ENCODE data around the gene MACROD2. TPM values are rescaled to one million over a fixed set of nuclear protein-coding genes. Genes with fewer than 3 reads are reported as not detected.

MACROD2 gene
- total RNA-seq, 1 donor from 2014 or later, result not detected

GRCh38 chr20:14633507-14633906, 638.2 kb downstream of the MACROD2 start:
- intact Hi-C loops (cut with micrococcal nuclease), result no loop called here

GRCh38 chr20:14634665-14635064, 639.3 kb downstream of the MACROD2 start:
- intact Hi-C loops (cut with micrococcal nuclease), result no loop called here

GRCh38 chr20:14637441-14637840, 642.1 kb downstream of the MACROD2 start:
- intact Hi-C loops (cut with micrococcal nuclease), result no loop called here

- intact Hi-C loops (cut with micrococcal nuclease), result no loop called here
These were observed 647.8 kb downstream of the MACROD2 start for GRCh38 chr20:14643146-14643545.

- intact Hi-C loops (cut with micrococcal nuclease), result no loop called here
These were observed 648.2 kb downstream of the MACROD2 start for GRCh38 chr20:14643556-14643955.

GRCh38 chr20:14644306-14645097, 649.2 kb downstream of the MACROD2 start:
- intact Hi-C loops (cut with micrococcal nuclease), result no loop called here

GRCh38 chr20:14647016-14647415, 651.7 kb downstream of the MACROD2 start:
- intact Hi-C loops (cut with micrococcal nuclease), result no loop called here

GRCh38 chr20:14649662-14650061, 654.3 kb downstream of the MACROD2 start:
- intact Hi-C loops (cut with micrococcal nuclease), result no loop called here

- intact Hi-C loops (cut with micrococcal nuclease), result no loop called here
These were observed 662.1 kb downstream of the MACROD2 start for GRCh38 chr20:14657266-14658005.

GRCh38 chr20:14664101-14664500, 668.8 kb downstream of the MACROD2 start:
- intact Hi-C loops (cut with micrococcal nuclease), result no loop called here

GRCh38 chr20:14666696-14667095, 671.4 kb downstream of the MACROD2 start:
- intact Hi-C loops (cut with micrococcal nuclease), result no loop called here

- intact Hi-C loops (cut with micrococcal nuclease), result no loop called here
These were observed 671.9 kb downstream of the MACROD2 start for GRCh38 chr20:14667226-14667625.

- intact Hi-C loops (cut with micrococcal nuclease), result no loop called here
These were observed 676.8 kb downstream of the MACROD2 start for GRCh38 chr20:14672066-14672465.

- intact Hi-C loops (cut with micrococcal nuclease), result no loop called here
These were observed 677.8 kb downstream of the MACROD2 start for GRCh38 chr20:14673164-14673563.

GRCh38 chr20:14677455-14677854, 682.1 kb downstream of the MACROD2 start:
- intact Hi-C loops (cut with micrococcal nuclease), result no loop called here

- intact Hi-C loops (cut with micrococcal nuclease), result no loop called here
These were observed 689.9 kb downstream of the MACROD2 start for GRCh38 chr20:14685183-14685582.

- intact Hi-C loops (cut with micrococcal nuclease), result no loop called here
These were observed 692.0 kb downstream of the MACROD2 start for GRCh38 chr20:14687313-14687712.

GRCh38 chr20:14688005-14688404, 692.7 kb downstream of the MACROD2 start:
- intact Hi-C loops (cut with micrococcal nuclease), result no loop called here

- intact Hi-C loops (cut with micrococcal nuclease), result no loop called here
These were observed 696.7 kb downstream of the MACROD2 start for GRCh38 chr20:14691994-14692393.

- intact Hi-C loops (cut with micrococcal nuclease), result no loop called here
These were observed 701.2 kb downstream of the MACROD2 start for GRCh38 chr20:14696478-14696877.

GRCh38 chr20:14696937-14697336, 701.6 kb downstream of the MACROD2 start:
- intact Hi-C loops (cut with micrococcal nuclease), result no loop called here

GRCh38 chr20:14698125-14698524, 702.8 kb downstream of the MACROD2 start:
- intact Hi-C loops (cut with micrococcal nuclease), result no loop called here

Measured in T-helper 1 cell treated with Interleukin-12 subunit alpha and Interleukin-12 subunit beta and Interleukin-4 antibody, amounts not matched to agents 30 ng/mL and 1 ng/mL, for 36 hours (primary cell).